OCI-LY3 (cell line): Measurements from ENCODE around the gene KRT79.

Source experiments
- CTCF ChIP-seq: fragments of 200-600, 300-600 bp; sonication (generic); IDR thresholded peaks from 2 replicates; pipeline ENCODE4 v1.5.1; 2014; ENCODE audit warnings: antibody characterized with exemption, low read length, low read depth
- EZH2phosphoT487 ChIP-seq: fragments of 200-600 bp; shearing (Covaris generic); IDR thresholded peaks from 2 replicates; pipeline ENCODE4 v1.6.1; 2018; ENCODE audit warnings: antibody characterized with exemption, mixed run types, low read depth

GRCh38 chr12:52874573-52875435, 40.7 kb upstream of the KRT79 start:
- TF ChIP-seq CTCF = no peak
- no peak for TF ChIP-seq EZH2phosphoT487
